SK-N-SH (cell line): ENCODE data around the gene PPP1R9B.

Source experiments
- JUND ChIP-seq: IDR thresholded peaks from 2 replicates; pipeline ENCODE4 v1.4.0; 2012
- POLR2AphosphoS5 ChIP-seq: IDR thresholded peaks from 2 replicates; pipeline ENCODE4 v1.6.1; 2012; ENCODE audit warnings: low read depth, low read length
- RAD21 ChIP-seq: IDR thresholded peaks from 2 replicates; pipeline ENCODE4 v1.6.1; 2012; ENCODE audit warnings: mild to moderate bottlenecking, low read length
- RCOR1 ChIP-seq: fragments of 150-350 bp; IDR thresholded peaks from 2 replicates; pipeline ENCODE4 v1.6.1; 2017; ENCODE audit warnings: antibody characterized with exemption, low read length
- RFX5 ChIP-seq: IDR thresholded peaks from 2 replicates; pipeline ENCODE4 v1.6.1; 2012; ENCODE audit warnings: mild to moderate bottlenecking, improper control_type of control experiment, low read length
- SMC3 ChIP-seq: IDR thresholded peaks from 2 replicates; pipeline ENCODE4 v1.6.1; 2012; ENCODE audit warnings: low read depth, low read length, improper control_type of control experiment
- TAF1 ChIP-seq: IDR thresholded peaks from 2 replicates; pipeline ENCODE4 v1.6.1; 2012; ENCODE audit warnings: low read depth, mild to moderate bottlenecking, low read length, moderate library complexity, borderline replicate concordance
- YY1 ChIP-seq: IDR thresholded peaks from 2 replicates; pipeline ENCODE4 v1.4.0; 2012; ENCODE audit warnings: low read depth, mild to moderate bottlenecking
- TF ChIP-seq, protein P1 (sequence below): IDR thresholded peaks from 2 replicates; pipeline ENCODE4 v1.4.0; 2012; ENCODE audit warnings: low read depth, borderline replicate concordance
- TF ChIP-seq, protein P2 (sequence below): fragments of 200-600 bp; sonication (generic); IDR thresholded peaks from 2 replicates; pipeline ENCODE4 v1.6.1; 2017; ENCODE audit warnings: antibody characterized with exemption, mild to moderate bottlenecking, moderate library complexity

DNA sequence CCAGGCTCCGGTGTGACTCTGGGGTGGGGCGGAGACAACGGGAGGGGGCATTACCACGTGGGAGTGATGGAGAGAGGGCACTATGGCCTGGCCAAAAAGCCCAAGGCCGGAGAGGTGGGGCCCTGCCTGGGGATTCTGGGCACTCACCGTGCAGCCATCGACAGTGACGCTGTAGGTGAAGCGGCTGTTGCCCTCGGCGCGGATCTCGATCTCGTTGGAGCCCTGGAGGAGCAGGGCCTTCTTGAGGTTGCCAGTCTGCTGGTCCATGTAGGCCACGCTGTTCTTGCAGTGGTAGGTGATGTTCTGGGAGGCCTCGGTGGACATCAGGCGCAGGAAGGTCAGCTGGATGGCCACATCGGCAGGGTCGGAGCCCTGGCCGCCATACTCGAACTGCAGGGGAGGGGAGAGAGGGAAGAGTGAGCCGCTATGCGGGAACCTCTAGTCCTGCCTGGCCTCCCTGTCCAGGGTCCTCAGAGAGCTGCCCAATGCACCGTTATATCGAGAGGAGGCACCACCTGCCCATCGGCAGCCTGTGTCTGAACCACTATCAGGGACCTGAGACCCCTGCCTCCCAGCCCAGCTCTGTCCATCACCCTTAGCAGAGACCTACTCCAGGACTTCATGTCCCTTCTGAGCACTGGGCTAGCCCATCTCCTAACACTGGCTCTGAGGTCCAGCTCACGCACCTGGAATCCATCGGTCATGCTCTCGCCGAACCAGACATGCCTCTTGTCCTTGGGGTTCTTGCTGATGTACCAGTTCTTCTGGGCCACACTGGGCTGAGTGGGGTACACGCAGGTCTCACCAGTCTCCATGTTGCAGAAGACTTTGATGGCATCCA is 35.4 kb upstream of the PPP1R9B start:
- no peak for TF ChIP-seq TAF1
- no peak; the same call in 1 of the 2 replicates for TF ChIP-seq POLR2AphosphoS5
- no peak for TF ChIP-seq SMC3
- TF ChIP-seq RCOR1: no peak
- no peak for TF ChIP-seq RFX5
- TF ChIP-seq, protein P1, sequence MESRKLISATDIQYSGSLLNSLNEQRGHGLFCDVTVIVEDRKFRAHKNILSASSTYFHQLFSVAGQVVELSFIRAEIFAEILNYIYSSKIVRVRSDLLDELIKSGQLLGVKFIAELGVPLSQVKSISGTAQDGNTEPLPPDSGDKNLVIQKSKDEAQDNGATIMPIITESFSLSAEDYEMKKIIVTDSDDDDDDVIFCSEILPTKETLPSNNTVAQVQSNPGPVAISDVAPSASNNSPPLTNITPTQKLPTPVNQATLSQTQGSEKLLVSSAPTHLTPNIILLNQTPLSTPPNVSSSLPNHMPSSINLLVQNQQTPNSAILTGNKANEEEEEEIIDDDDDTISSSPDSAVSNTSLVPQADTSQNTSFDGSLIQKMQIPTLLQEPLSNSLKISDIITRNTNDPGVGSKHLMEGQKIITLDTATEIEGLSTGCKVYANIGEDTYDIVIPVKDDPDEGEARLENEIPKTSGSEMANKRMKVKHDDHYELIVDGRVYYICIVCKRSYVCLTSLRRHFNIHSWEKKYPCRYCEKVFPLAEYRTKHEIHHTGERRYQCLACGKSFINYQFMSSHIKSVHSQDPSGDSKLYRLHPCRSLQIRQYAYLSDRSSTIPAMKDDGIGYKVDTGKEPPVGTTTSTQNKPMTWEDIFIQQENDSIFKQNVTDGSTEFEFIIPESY: no peak
- no peak for TF ChIP-seq RAD21
- TF ChIP-seq, protein P2, sequence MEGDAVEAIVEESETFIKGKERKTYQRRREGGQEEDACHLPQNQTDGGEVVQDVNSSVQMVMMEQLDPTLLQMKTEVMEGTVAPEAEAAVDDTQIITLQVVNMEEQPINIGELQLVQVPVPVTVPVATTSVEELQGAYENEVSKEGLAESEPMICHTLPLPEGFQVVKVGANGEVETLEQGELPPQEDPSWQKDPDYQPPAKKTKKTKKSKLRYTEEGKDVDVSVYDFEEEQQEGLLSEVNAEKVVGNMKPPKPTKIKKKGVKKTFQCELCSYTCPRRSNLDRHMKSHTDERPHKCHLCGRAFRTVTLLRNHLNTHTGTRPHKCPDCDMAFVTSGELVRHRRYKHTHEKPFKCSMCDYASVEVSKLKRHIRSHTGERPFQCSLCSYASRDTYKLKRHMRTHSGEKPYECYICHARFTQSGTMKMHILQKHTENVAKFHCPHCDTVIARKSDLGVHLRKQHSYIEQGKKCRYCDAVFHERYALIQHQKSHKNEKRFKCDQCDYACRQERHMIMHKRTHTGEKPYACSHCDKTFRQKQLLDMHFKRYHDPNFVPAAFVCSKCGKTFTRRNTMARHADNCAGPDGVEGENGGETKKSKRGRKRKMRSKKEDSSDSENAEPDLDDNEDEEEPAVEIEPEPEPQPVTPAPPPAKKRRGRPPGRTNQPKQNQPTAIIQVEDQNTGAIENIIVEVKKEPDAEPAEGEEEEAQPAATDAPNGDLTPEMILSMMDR: no peak
- TF ChIP-seq YY1: no peak
- TF ChIP-seq JUND: no peak
